ENCODE measurements around the gene DCPS. TPM values are rescaled to one million over a fixed set of nuclear protein-coding genes. Genes with fewer than 3 reads are reported as not detected.

Gene DCPS
- total and polyA plus RNA-seq, 7 donors, result 7.6 to 30.0 (median 9.7) TPM

DNA sequence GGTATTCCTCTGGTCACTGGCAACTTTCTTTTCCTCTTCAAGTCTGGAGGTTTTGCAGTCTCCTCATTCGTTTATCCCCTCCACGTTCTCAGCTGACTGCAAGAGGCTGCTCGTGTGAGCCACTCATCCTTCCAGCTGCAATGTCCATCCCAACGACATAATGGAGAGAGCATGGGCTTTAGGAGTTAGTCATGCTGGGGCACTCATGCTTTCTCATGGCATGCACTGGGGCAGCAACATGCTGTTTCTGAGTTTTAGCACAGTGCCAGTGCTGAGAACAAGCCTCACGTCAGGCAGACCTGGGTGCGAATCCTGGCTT, 7.1 kb downstream of the DCPS start:
- whole genome bisulfite sequencing, 2 donors, result 63 to 81% methylated on average over 6 of the region's 6 CpGs
- Histone ChIP-seq H3K27ac (peak overlapping the region in 2 of 4 donors; percentile 10 to 15), H3K36me3 (peaks cover 0 to 6% (median 0%) of the 10 kb centered on the region in 4 donors), H3K4me3 (no peak overlapping the region), H3K9me3 (no peaks in the 10 kb centered on the region), H3K4me1 (peaks cover 0 to 10% (median 9%) of the 10 kb centered on the region in 4 donors), H3K27me3 (no peaks in the 10 kb centered on the region)
- intact Hi-C loops (cut with DNase I), result loop anchor here (2.0 to 5.0 kb wide), 3 partner anchors 48 to 170 kb away; no protein-coding TSS in a partner anchor
- TF ChIP-seq POLR2AphosphoS5 (IDR thresholded peaks at IDR 0.05) (no peak), EP300 (IDR thresholded peaks at IDR 0.05) (no peak), POLR2A (IDR thresholded peaks at IDR 0.05) (no peak)
- TF ChIP-seq, protein P1, sequence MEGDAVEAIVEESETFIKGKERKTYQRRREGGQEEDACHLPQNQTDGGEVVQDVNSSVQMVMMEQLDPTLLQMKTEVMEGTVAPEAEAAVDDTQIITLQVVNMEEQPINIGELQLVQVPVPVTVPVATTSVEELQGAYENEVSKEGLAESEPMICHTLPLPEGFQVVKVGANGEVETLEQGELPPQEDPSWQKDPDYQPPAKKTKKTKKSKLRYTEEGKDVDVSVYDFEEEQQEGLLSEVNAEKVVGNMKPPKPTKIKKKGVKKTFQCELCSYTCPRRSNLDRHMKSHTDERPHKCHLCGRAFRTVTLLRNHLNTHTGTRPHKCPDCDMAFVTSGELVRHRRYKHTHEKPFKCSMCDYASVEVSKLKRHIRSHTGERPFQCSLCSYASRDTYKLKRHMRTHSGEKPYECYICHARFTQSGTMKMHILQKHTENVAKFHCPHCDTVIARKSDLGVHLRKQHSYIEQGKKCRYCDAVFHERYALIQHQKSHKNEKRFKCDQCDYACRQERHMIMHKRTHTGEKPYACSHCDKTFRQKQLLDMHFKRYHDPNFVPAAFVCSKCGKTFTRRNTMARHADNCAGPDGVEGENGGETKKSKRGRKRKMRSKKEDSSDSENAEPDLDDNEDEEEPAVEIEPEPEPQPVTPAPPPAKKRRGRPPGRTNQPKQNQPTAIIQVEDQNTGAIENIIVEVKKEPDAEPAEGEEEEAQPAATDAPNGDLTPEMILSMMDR (IDR thresholded peaks at IDR 0.05), result no peak
- no peak for DNase-seq

GRCh38 chr11:126311401-126312291, 7.8 kb downstream of the DCPS start:
- Histone ChIP-seq H3K4me1 (peaks cover 0 to 10% (median 9%) of the 10 kb centered on the region in 4 donors), H3K4me3 (no peak overlapping the region), H3K9me3 (no peaks in the 10 kb centered on the region), H3K27ac (no peak overlapping the region), H3K36me3 (peaks cover 0 to 6% (median 0%) of the 10 kb centered on the region in 4 donors), H3K27me3 (no peaks in the 10 kb centered on the region)
- TF ChIP-seq EP300 (IDR thresholded peaks at IDR 0.05) (no peak), POLR2AphosphoS5 (IDR thresholded peaks at IDR 0.05) (no peak), POLR2A (IDR thresholded peaks at IDR 0.05) (no peak)
- TF ChIP-seq, protein P1 (IDR thresholded peaks at IDR 0.05), result no peak
- intact Hi-C loops (cut with DNase I), result loop anchor here (2.0 to 5.0 kb wide), 3 partner anchors 47 to 169 kb away; no protein-coding TSS in a partner anchor
- 87 to 91% methylated on average over 14 of the region's 14 CpGs for WGBS, 2 donors
- DNase-seq, result peak; percentile 40

DNA sequence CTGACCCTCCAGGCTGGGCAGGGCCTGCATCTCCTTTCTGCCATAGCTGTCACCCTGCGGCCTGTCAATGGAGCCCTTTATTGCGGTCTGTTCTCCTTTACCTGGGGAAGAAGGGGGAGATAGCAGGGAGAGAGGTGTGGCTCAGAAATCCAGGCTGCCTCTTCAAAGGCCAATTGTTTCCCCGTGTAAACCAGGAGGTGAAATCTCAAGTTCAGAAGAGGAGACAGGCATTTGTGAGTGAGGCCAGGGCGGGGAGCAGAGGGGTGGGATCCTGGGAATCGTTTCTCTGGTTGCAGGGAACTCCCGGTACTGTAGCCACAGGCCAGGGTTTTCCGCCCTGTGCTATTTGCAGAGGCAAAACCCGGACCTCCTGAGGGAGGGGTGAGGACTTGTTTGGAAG, 9.1 kb downstream of the DCPS start:
- WGBS, 2 donors, result 17 to 66% methylated on average over 8 of the region's 8 CpGs
- peaks cover 0 to 6% (median 0%) of the 10 kb centered on the region in 4 donors for H3K36me3 ChIP-seq
- peaks cover 0 to 20% (median 19%) of the 10 kb centered on the region in 4 donors for H3K4me1 ChIP-seq
- intact Hi-C loops (cut with DNase I), result loop anchor here (5.0 kb wide), 1 partner anchor 104 kb away; no protein-coding TSS in a partner anchor
- peak; percentile 22 for DNase-seq
- H3K27me3 ChIP-seq, result no peaks in the 10 kb centered on the region
- TF ChIP-seq, protein P1 (IDR thresholded peaks at IDR 0.05), result no peak
- TF ChIP-seq EP300 (IDR thresholded peaks at IDR 0.05), result no peak
- H3K4me3 ChIP-seq, result no peak overlapping the region
- no peak overlapping the region for H3K27ac ChIP-seq
- no peaks in the 10 kb centered on the region for H3K9me3 ChIP-seq

DNA sequence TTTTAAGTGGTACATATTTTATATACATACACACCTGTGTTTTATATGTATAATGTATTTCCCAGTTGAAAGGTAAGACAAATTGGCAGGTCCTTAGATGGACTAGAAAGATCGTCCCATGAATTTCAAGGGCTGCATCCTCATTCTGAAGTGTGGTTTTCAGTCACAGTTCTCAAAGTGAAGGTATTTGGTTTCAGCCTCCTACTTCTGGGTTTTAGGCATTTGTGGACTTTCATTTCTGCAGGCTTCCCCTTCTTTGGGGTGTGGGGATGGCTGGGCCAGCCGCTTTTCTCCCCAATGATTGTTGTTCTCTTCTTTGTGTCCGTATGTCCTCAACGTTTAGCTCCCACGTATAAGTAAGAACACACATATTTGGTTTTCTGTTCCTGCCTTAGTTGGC, 10.0 kb downstream of the DCPS start:
- no peaks in the 10 kb centered on the region for H3K27me3 ChIP-seq
- TF ChIP-seq, protein P1 (IDR thresholded peaks at IDR 0.05), result no peak
- TF ChIP-seq POLR2AphosphoS5 (IDR thresholded peaks at IDR 0.05) (no peak), POLR2A (IDR thresholded peaks at IDR 0.05) (no peak), EP300 (IDR thresholded peaks at IDR 0.05) (no peak)
- WGBS, 2 donors, result 89 to 95% methylated on average over 5 of the region's 5 CpGs
- intact Hi-C loops (cut with DNase I), result loop anchor here (5.0 kb wide), 1 partner anchor 103 kb away; no protein-coding TSS in a partner anchor
- no peak overlapping the region for H3K4me3 ChIP-seq
- DNase-seq, result no peak
- peaks cover 0 to 6% (median 0%) of the 10 kb centered on the region in 4 donors for H3K36me3 ChIP-seq
- peaks cover 0 to 29% (median 27%) of the 10 kb centered on the region in 4 donors for H3K4me1 ChIP-seq
- no peaks in the 10 kb centered on the region for H3K9me3 ChIP-seq
- H3K27ac ChIP-seq, result no peak overlapping the region

Measured in sigmoid colon (tissue), 7 donors.